Loucy (cell line): ENCODE results near the gene C4BPB.
A peak's percentile ranks its signal among the peaks of the same experiment; 100 is the strongest.

ENCODE experiments used
- H2AFZ ChIP-seq: fragments of 200-600 bp; sonication (generic); 2 replicates; pipeline ENCODE4 v1.6.0; 2016; ENCODE audit warnings: antibody characterized with exemption, mild to moderate bottlenecking, low read length, moderate library complexity
- H3F3A ChIP-seq: fragments of 200-600 bp; 2 replicates; pipeline ENCODE4 v1.6.0; 2016; ENCODE audit warnings: antibody characterized with exemption, low read depth, mild to moderate bottlenecking
- H3K27me3 ChIP-seq: fragments of 200-600 bp; sonication (generic); 2 replicates; pipeline ENCODE4 v1.6.1; 2014; ENCODE audit warnings: low read length, mild to moderate bottlenecking; ENCODE audit not compliant: insufficient read depth, poor library complexity, severe bottlenecking
- H3K36me3 ChIP-seq: fragments of 200-600 bp; sonication (generic); 2 replicates; pipeline ENCODE4 v1.6.1; 2016; ENCODE audit warnings: low read length; ENCODE audit not compliant: insufficient read depth
- H3K4me1 ChIP-seq: fragments of 200-600 bp; sonication (generic); 2 replicates; pipeline ENCODE4 v1.5.1; 2014; ENCODE audit warnings: low read length, mild to moderate bottlenecking; ENCODE audit not compliant: insufficient read depth, poor library complexity, severe bottlenecking
- H3K4me2 ChIP-seq: fragments of 200-600 bp; sonication (generic); 2 replicates; pipeline ENCODE4 v1.6.0; 2014; ENCODE audit warnings: antibody characterized with exemption, low read length, low read depth, mild to moderate bottlenecking; ENCODE audit not compliant: poor library complexity, severe bottlenecking
- H3K4me3 ChIP-seq: fragments of 200-600 bp; sonication (generic); 2 replicates; pipeline ENCODE4 v1.5.1; 2014; ENCODE audit warnings: low read length, mild to moderate bottlenecking, mixed read lengths; ENCODE audit not compliant: poor library complexity, severe bottlenecking
- H3K79me2 ChIP-seq: fragments of 200-600 bp; sonication (generic); 2 replicates; pipeline ENCODE4 v1.6.1; 2014; ENCODE audit warnings: low read length; ENCODE audit not compliant: insufficient read depth
- H3K9ac ChIP-seq: fragments of 200-600 bp; sonication (generic); 2 replicates; pipeline ENCODE4 v1.6.0; 2014; ENCODE audit warnings: mild to moderate bottlenecking, low read depth, low read length, moderate library complexity; ENCODE audit not compliant: poor library complexity, severe bottlenecking
- H3K9me2 ChIP-seq: fragments of 200-600 bp; sonication (generic); replicated peaks from 2 replicates; pipeline ENCODE4 v1.6.1; 2016; ENCODE audit warnings: low read depth, low read length, mixed read lengths
- H3K9me3 ChIP-seq: fragments of 200-600 bp; sonication (generic); 2 replicates; pipeline ENCODE4 v1.6.1; 2014; ENCODE audit warnings: mild to moderate bottlenecking, antibody characterized with exemption, low read length, low read depth; ENCODE audit not compliant: insufficient read depth
- H4K20me1 ChIP-seq: fragments of 200-600 bp; sonication (generic); 2 replicates; pipeline ENCODE4 v1.6.0; 2014; ENCODE audit warnings: antibody characterized with exemption, low read length, mild to moderate bottlenecking; ENCODE audit not compliant: insufficient read depth, poor library complexity, severe bottlenecking
- CTCF ChIP-seq: fragments of 200-600 bp; sonication (generic); conservative IDR thresholded peaks from 2 replicates; pipeline ENCODE4 v1.5.1; 2014; ENCODE audit warnings: mild to moderate bottlenecking, antibody characterized with exemption, low read length
- EZH2phosphoT487 ChIP-seq: fragments of 200-600 bp; IDR thresholded peaks from 2 replicates; pipeline ENCODE4 v1.6.1; 2018; ENCODE audit warnings: antibody characterized with exemption, mild to moderate bottlenecking, moderate library complexity, borderline replicate concordance

Gene C4BPB

GRCh38 chr1:207069061-207069460, 19.6 kb upstream of the C4BPB start:
- Histone ChIP-seq H4K20me1 (no peaks in the 10 kb centered on the region), H3K27me3 (no peaks in the 10 kb centered on the region), H3K9me2 (no peaks in the 10 kb centered on the region), H3K79me2 (no peaks in the 10 kb centered on the region), H3K9ac (no peak overlapping the region), H2AFZ (no peak overlapping the region), H3K4me2 (no peak overlapping the region), H3K4me3 (no peak overlapping the region), H3F3A (no peaks in the 10 kb centered on the region), H3K4me1 (peaks cover 22% of the 10 kb centered on the region), H3K36me3 (no peaks in the 10 kb centered on the region), H3K9me3 (no peaks in the 10 kb centered on the region)
- TF ChIP-seq CTCF (no peak), EZH2phosphoT487 (no peak)

DNA sequence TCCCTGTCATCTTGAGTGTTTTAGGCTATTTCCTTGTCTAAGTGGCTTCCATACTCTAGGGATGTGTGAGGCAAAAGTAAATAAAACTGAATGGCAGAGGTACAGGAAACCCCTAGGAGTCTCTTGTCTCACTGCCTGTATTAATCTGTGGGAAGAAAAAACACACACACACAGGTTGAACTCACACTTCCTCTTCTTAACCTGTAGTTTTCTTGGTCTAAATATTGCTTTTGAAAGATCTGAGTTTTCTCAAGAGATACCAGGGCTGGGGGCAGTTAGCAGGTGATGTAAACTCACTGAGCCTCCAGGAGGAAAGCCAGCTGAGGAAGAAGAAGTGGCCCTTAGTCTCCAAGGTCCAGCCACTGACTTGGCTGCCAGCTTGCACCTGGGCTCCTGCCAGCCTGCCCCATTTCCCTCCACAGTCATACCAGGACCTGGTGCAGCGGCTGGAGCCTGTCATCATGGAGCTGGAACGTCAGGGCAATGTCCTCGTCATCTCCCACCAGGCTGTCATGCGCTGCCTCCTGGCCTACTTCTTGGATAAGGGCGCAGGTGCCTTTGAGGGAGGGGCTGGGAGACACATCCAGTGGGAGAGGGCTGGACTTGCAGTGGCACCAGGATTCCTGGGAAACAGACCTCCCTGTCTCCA, 18.7 kb upstream of the C4BPB start:
- Histone ChIP-seq H3K27me3 (no peaks in the 10 kb centered on the region), H3F3A (no peaks in the 10 kb centered on the region), H3K36me3 (no peaks in the 10 kb centered on the region), H3K9me3 (no peaks in the 10 kb centered on the region), H3K4me1 (peaks cover 22% of the 10 kb centered on the region), H4K20me1 (no peaks in the 10 kb centered on the region), H3K79me2 (no peaks in the 10 kb centered on the region), H3K9me2 (no peaks in the 10 kb centered on the region), H3K9ac (no peak overlapping the region), H3K4me3 (no peak overlapping the region), H2AFZ (peak overlapping the region; percentile 49; the same call in 1 of the 2 replicates), H3K4me2 (no peak overlapping the region)
- TF ChIP-seq CTCF (no peak), EZH2phosphoT487 (no peak)

- H2AFZ ChIP-seq: peak overlapping the region; percentile 49
- peaks cover 22% of the 10 kb centered on the region for H3K4me1 ChIP-seq
- no peak overlapping the region for H3K9ac ChIP-seq
- H3K27me3 ChIP-seq: no peaks in the 10 kb centered on the region
- H3F3A ChIP-seq: no peaks in the 10 kb centered on the region
- H3K36me3 ChIP-seq: no peaks in the 10 kb centered on the region
- H3K9me3 ChIP-seq: no peaks in the 10 kb centered on the region
- peak overlapping the region; percentile 12 for H3K4me3 ChIP-seq
- H3K4me2 ChIP-seq: peak overlapping the region; percentile 47
- TF ChIP-seq EZH2phosphoT487 (no peak), CTCF (no peak)
- no peaks in the 10 kb centered on the region for H4K20me1 ChIP-seq
- no peaks in the 10 kb centered on the region for H3K79me2 ChIP-seq
- no peaks in the 10 kb centered on the region for H3K9me2 ChIP-seq
These were observed 17.8 kb upstream of the C4BPB start for GRCh38 chr1:207070811-207071210.
